LNCaP clone FGC (cell line): Measurements from ENCODE around the gene TRAPPC14.

Experiments
- DNase-seq: peaks from one replicate; pipeline ENCODE4 v3.0.0-alpha.2; 2011; ENCODE audit warnings: low read depth
- H3K4me3 ChIP-seq: 2 replicates; pipeline ENCODE4 v1.5.1; 2011; ENCODE audit warnings: mild to moderate bottlenecking, low read depth, low read length, control low read depth
- CTCF ChIP-seq: IDR thresholded peaks from 2 replicates; pipeline ENCODE4 v1.5.1; 2012; ENCODE audit warnings: mild to moderate bottlenecking; ENCODE audit not compliant: control insufficient read depth, insufficient read depth; ENCODE audit errors: extremely low read depth

TRAPPC14 gene

GRCh38 chr7:100119072-100119969, 39.2 kb downstream of the TRAPPC14 start, which contains the start of the genes CNPY4 and TAF6:
CNPY4 (plus strand) TSS chr7:100119634; CDS start chr7:100119745, 111 bp downstream.
TAF6 (minus strand) TSS chr7:100119358; CDS start chr7:100114209, 5,149 bp downstream.
- peak within 1 kb of the TSS; percentile 89 for H3K4me3 ChIP-seq
- DNase-seq: peak; percentile 83
- no peak for TF ChIP-seq CTCF

GRCh38 chr7:100118388-100119071, 40.0 kb downstream of the TRAPPC14 start:
- H3K4me3 ChIP-seq: peak overlapping the region; percentile 89
- no peak for TF ChIP-seq CTCF
- no peak for DNase-seq

GRCh38 chr7:100115026-100115425, 43.5 kb downstream of the TRAPPC14 start:
- TF ChIP-seq CTCF: no peak
- no peak overlapping the region for H3K4me3 ChIP-seq
- no peak for DNase-seq

GRCh38 chr7:100111914-100112313, 46.6 kb downstream of the TRAPPC14 start:
- no peak for DNase-seq
- no peak for TF ChIP-seq CTCF
- no peak overlapping the region for H3K4me3 ChIP-seq

GRCh38 chr7:100111156-100111555, 47.4 kb downstream of the TRAPPC14 start:
- no peak overlapping the region for H3K4me3 ChIP-seq
- TF ChIP-seq CTCF: no peak
- no peak for DNase-seq

GRCh38 chr7:100109521-100110163, 48.9 kb downstream of the TRAPPC14 start:
- no peak for TF ChIP-seq CTCF
- DNase-seq: no peak
- no peak overlapping the region for H3K4me3 ChIP-seq
